Endothelial cell (in vitro differentiated cells): ENCODE data around the gene TLK2. TPM values are rescaled to one million over a fixed set of nuclear protein-coding genes. Genes with fewer than 3 reads are reported as not detected.

ENCODE experiments used
- DNase-seq: peaks from one replicate; pipeline ENCODE4 v3.0.0; 2021; ENCODE audit warnings: low spot score
- H3K27ac Mint-ChIP-seq: one replicate; pipeline ENCODE4 v1.8.0; 2021; ENCODE audit warnings: mixed read lengths, inconsistent platforms; ENCODE audit not compliant: unreplicated experiment
- H3K27me3 Mint-ChIP-seq: one replicate; pipeline ENCODE4 v1.8.0; 2021; ENCODE audit warnings: mild to moderate bottlenecking, moderate library complexity, mixed read lengths, inconsistent platforms; ENCODE audit not compliant: unreplicated experiment
- H3K36me3 Mint-ChIP-seq: one replicate; pipeline ENCODE4 v1.8.0; 2021; ENCODE audit warnings: mild to moderate bottlenecking, low read depth, mixed read lengths, inconsistent platforms; ENCODE audit not compliant: unreplicated experiment
- H3K4me1 Mint-ChIP-seq: one replicate; pipeline ENCODE4 v1.8.0; 2021; ENCODE audit warnings: mild to moderate bottlenecking, mixed read lengths, inconsistent platforms; ENCODE audit not compliant: unreplicated experiment
- H3K4me3 Mint-ChIP-seq: one replicate; pipeline ENCODE4 v1.8.0; 2021; ENCODE audit warnings: mild to moderate bottlenecking, mixed read lengths, inconsistent platforms; ENCODE audit not compliant: unreplicated experiment
- H3K9me3 Mint-ChIP-seq: one replicate; pipeline ENCODE4 v1.8.0; 2021; ENCODE audit warnings: mixed read lengths, inconsistent platforms; ENCODE audit not compliant: unreplicated experiment
- CTCF ChIP-seq: fragments of 200-600 bp; sonication (generic); IDR thresholded peaks from one replicate; pipeline ENCODE4 v1.5.0; 2021; ENCODE audit warnings: antibody characterized with exemption; ENCODE audit not compliant: unreplicated experiment
- total RNA-seq: library from RNA; stranded (reverse); fragmentation: NEBNext Ultra II Directional; extraction: Animal tissue kit (Norgen Biotek cat#: 25700); gene quantifications from one replicate; pipeline ENCODE4 v1.2.1, GENCODE V29; 2021; ENCODE audit not compliant: unreplicated experiment

The TLK2 gene
- total RNA-seq, 1 donor from 2014 or later, result 47.5 TPM

GRCh38 chr17:62616993-62617893, 138.6 kb downstream of the TLK2 start:
- H3K27me3 Mint-ChIP-seq, result peaks cover 15% of the 10 kb centered on the region
- TF ChIP-seq CTCF, result no peak
- DNase-seq, result no peak
- no peak overlapping the region for H3K27ac Mint-ChIP-seq
- H3K4me1 Mint-ChIP-seq, result peaks cover 27% of the 10 kb centered on the region
- no peaks in the 10 kb centered on the region for H3K9me3 Mint-ChIP-seq
- H3K4me3 Mint-ChIP-seq, result no peak overlapping the region
- H3K36me3 Mint-ChIP-seq, result peaks cover 24% of the 10 kb centered on the region

GRCh38 chr17:62617894-62618472, 139.4 kb downstream of the TLK2 start:
- H3K27me3 Mint-ChIP-seq, result peaks cover 15% of the 10 kb centered on the region
- no peak for DNase-seq
- no peak overlapping the region for H3K4me3 Mint-ChIP-seq
- H3K4me1 Mint-ChIP-seq, result peaks cover 28% of the 10 kb centered on the region
- peaks cover 27% of the 10 kb centered on the region for H3K36me3 Mint-ChIP-seq
- no peak for TF ChIP-seq CTCF
- no peaks in the 10 kb centered on the region for H3K9me3 Mint-ChIP-seq
- no peak overlapping the region for H3K27ac Mint-ChIP-seq

GRCh38 chr17:62618647-62619416, 140.2 kb downstream of the TLK2 start:
- TF ChIP-seq CTCF, result no peak
- no peak for DNase-seq
- Mint-ChIP-seq H3K9me3 (no peaks in the 10 kb centered on the region), H3K4me3 (peak overlapping the region; percentile 13), H3K4me1 (peaks cover 28% of the 10 kb centered on the region), H3K27ac (no peak overlapping the region), H3K27me3 (peaks cover 15% of the 10 kb centered on the region), H3K36me3 (peaks cover 35% of the 10 kb centered on the region)

- Mint-ChIP-seq H3K4me1 (peaks cover 25% of the 10 kb centered on the region), H3K27ac (no peak overlapping the region), H3K9me3 (no peaks in the 10 kb centered on the region), H3K36me3 (peaks cover 35% of the 10 kb centered on the region), H3K4me3 (no peak overlapping the region), H3K27me3 (peaks cover 17% of the 10 kb centered on the region)
- TF ChIP-seq CTCF, result no peak
- no peak for DNase-seq
These were observed 141.0 kb downstream of the TLK2 start for GRCh38 chr17:62619417-62620155.
